A549 (cell line): ENCODE data around the gene KRTAP2-4. TPM values are rescaled to one million over a fixed set of nuclear protein-coding genes. Genes with fewer than 3 reads are reported as not detected.

Source experiments
- ATAC-seq, 2 experiments: fragments of 200-7000 bp in 1 of 2; fragments of >200 bp in 1 of 2; cut with Nextera tagmentation in 1 of 2; cut with Tn5 transposase in 1 of 2; 3 replicates each; pipeline versions ENCODE4 v1.8.0 to v1.9.1; 2018 to 2020; ENCODE audit warnings: mild to moderate bottlenecking in 1 of 2, moderate library complexity in 1 of 2
- CTCF ChIA-PET: fragments of 300-600 bp; sonication (Branson Sonifier 250); formaldehyde crosslinking; extraction: SDS; loops from one replicate; lab custom pipeline; 2021; ENCODE audit warnings: antibody characterized with exemption, inconsistent platforms; lab: Yijun Ruan, JAX
- POLR2A ChIA-PET: fragments of 350-600 bp; formaldehyde crosslinking; extraction: SDS; loops from one replicate; lab custom pipeline; 2021; ENCODE audit warnings: antibody characterized with exemption, inconsistent platforms; lab: Yijun Ruan, JAX
- DNase-seq, 2 experiments: peaks; one replicate each; pipeline versions ENCODE4 v3.0.0 to v3.0.0-alpha.2; 2011 to 2016; ENCODE audit warnings: low read depth in 1 of 2, low spot score in 1 of 2
- FAIRE-seq: peaks from 2 replicates; lab custom pipeline; 2011; peaks lifted over from hg19 to GRCh38; lab: Jason Lieb, UNC
- H3K27ac ChIP-seq, 2 experiments: fragments of >200 bp; sonication (Bioruptor Twin); formaldehyde crosslinking; 3 replicates each; pipeline ENCODE4 v1.5.1; 2016 to 2017
- H3K4me1 ChIP-seq: fragments of >200 bp; sonication (Bioruptor Twin); formaldehyde crosslinking; 3 replicates; pipeline ENCODE4 v1.6.1; 2016
- H3K4me2 ChIP-seq: fragments of >200 bp; sonication (Bioruptor Twin); formaldehyde crosslinking; 3 replicates; pipeline ENCODE4 v1.6.1; 2016
- H3K4me3 ChIP-seq: fragments of >200 bp; sonication (Bioruptor Twin); formaldehyde crosslinking; 3 replicates; pipeline ENCODE4 v1.5.1; 2016
- H3K9me3 ChIP-seq: fragments of >200 bp; sonication (Bioruptor Twin); formaldehyde crosslinking; 3 replicates; pipeline ENCODE4 v1.6.1; 2016
- CBX2 ChIP-seq: fragments of 200-600 bp; sonication (generic); IDR thresholded peaks from 2 replicates; pipeline ENCODE4 v1.6.1; 2016; ENCODE audit warnings: low read depth, mild to moderate bottlenecking, borderline replicate concordance
- CEBPB ChIP-seq, 2 experiments: fragments of >200 bp in 1 of 2; sonication (Bioruptor Twin) in 1 of 2; formaldehyde crosslinking in 1 of 2; IDR thresholded peaks; 2 replicates each; pipeline ENCODE4 v1.6.1; 2012 to 2016
- CHD4 ChIP-seq: fragments of 200-600 bp; sonication (generic); IDR thresholded peaks from 2 replicates; pipeline ENCODE4 v1.6.1; 2016; ENCODE audit warnings: antibody characterized with exemption, mild to moderate bottlenecking, borderline replicate concordance
- CTCF ChIP-seq: fragments of >200 bp; sonication (Bioruptor Twin); formaldehyde crosslinking; IDR thresholded peaks from 3 replicates; pipeline ENCODE4 v1.5.1; 2016
- FOSB ChIP-seq: fragments of 250-450 bp; sonication (Bioruptor Pico); IDR thresholded peaks from 2 replicates; pipeline ENCODE4 v1.5.0; 2020; ENCODE audit warnings: mild to moderate bottlenecking, moderate library complexity
- HDAC2 ChIP-seq: fragments of 200-600 bp; sonication (generic); IDR thresholded peaks from 2 replicates; pipeline ENCODE4 v1.6.1; 2016
- HEYL ChIP-seq: fragments of 250-450 bp; sonication (Bioruptor Pico); IDR thresholded peaks from 2 replicates; pipeline ENCODE4 v1.8.0; 2021; ENCODE audit warnings: mild to moderate bottlenecking, moderate library complexity
- JUN ChIP-seq, 2 experiments: fragments of >200 bp; sonication (Bioruptor Twin); formaldehyde crosslinking; IDR thresholded peaks; 2 replicates in 1 of 2; 3 replicates in 1 of 2; pipeline ENCODE4 v1.6.1; 2016 to 2017
- NFE2L2 ChIP-seq: fragments of 150-350 bp; conservative IDR thresholded peaks from 2 replicates; pipeline ENCODE4 v1.6.1; 2014; ENCODE audit warnings: low read length
- NR3C1 ChIP-seq: fragments of >200 bp; sonication (Bioruptor Twin); formaldehyde crosslinking; IDR thresholded peaks from 3 replicates; pipeline ENCODE4 v1.6.1; 2017
- POLR2A ChIP-seq: IDR thresholded peaks from 2 replicates; pipeline ENCODE4 v1.6.1; 2012; ENCODE audit warnings: mild to moderate bottlenecking, low read length
- RARB ChIP-seq: fragments of 250-450 bp; sonication (Bioruptor Pico); IDR thresholded peaks from 2 replicates; pipeline ENCODE4 v1.8.0; 2021; ENCODE audit warnings: mild to moderate bottlenecking, moderate library complexity
- RFX5 ChIP-seq: fragments of 450-650 bp; IDR thresholded peaks from 2 replicates; pipeline ENCODE4 v1.7.1; 2014; ENCODE audit warnings: antibody characterized with exemption, mild to moderate bottlenecking, moderate library complexity
- RNF2 ChIP-seq: fragments of 200-600 bp; sonication (generic); IDR thresholded peaks from 2 replicates; pipeline ENCODE4 v1.6.1; 2016; ENCODE audit warnings: low read depth, mild to moderate bottlenecking, antibody characterized with exemption, moderate library complexity, borderline replicate concordance
- TFCP2L1 ChIP-seq: fragments of 250-450 bp; sonication (Bioruptor Pico); IDR thresholded peaks from 2 replicates; pipeline ENCODE4 v1.5.0; 2021; ENCODE audit warnings: mild to moderate bottlenecking
- TP53 ChIP-seq: fragments of 250-450 bp; sonication (Bioruptor Pico); IDR thresholded peaks from 2 replicates; pipeline ENCODE4 v1.5.0; 2021; ENCODE audit warnings: mild to moderate bottlenecking, moderate library complexity
- ZC3H11A ChIP-seq: fragments of 450-650 bp; IDR thresholded peaks from 2 replicates; pipeline ENCODE4 v1.6.1; 2014; ENCODE audit warnings: antibody characterized with exemption, mild to moderate bottlenecking
- ZSCAN20 ChIP-seq: fragments of 250-450 bp; sonication (Bioruptor Pico); IDR thresholded peaks from 2 replicates; pipeline ENCODE4 v1.8.0; 2022; ENCODE audit warnings: mild to moderate bottlenecking, moderate library complexity
- WGBS: methylation state at CpG from one replicate; pipeline ENCODE4 v1.1.6; 2017; ENCODE audit errors: missing lambda C conversion rate; 5-methylcytosine and 5-hydroxymethylcytosine counted together
- polyA plus RNA-seq, 4 experiments: library from polyadenylated mRNA; depleted of rRNA in 3 of 4; stranded (reverse); fragments of >200 nt; fragmentation: RNase III in 1 of 4; extraction: RNeasy Plus Mini Kit Qiagen cat#74134 plus additional on column Dnase treatment in 1 of 4; gene quantifications; 2 replicates in 3 of 4; 3 replicates in 1 of 4; pipeline ENCODE4 v1.2.3, GENCODE V29; 2011 to 2017
- TF ChIP-seq, protein P1 (sequence below): IDR thresholded peaks from 2 replicates; pipeline ENCODE4 v1.6.1; 2012; ENCODE audit warnings: low read depth, borderline replicate concordance
- TF ChIP-seq, protein P2 (sequence below): fragments of 200-600 bp; sonication (generic); IDR thresholded peaks from 2 replicates; pipeline ENCODE4 v1.6.1; 2016; ENCODE audit warnings: antibody characterized with exemption, mild to moderate bottlenecking, moderate library complexity

Gene KRTAP2-4
- polyA plus RNA-seq, 2 of the 4 experiments (the other 2 are of a cell fraction) = not detected

DNA sequence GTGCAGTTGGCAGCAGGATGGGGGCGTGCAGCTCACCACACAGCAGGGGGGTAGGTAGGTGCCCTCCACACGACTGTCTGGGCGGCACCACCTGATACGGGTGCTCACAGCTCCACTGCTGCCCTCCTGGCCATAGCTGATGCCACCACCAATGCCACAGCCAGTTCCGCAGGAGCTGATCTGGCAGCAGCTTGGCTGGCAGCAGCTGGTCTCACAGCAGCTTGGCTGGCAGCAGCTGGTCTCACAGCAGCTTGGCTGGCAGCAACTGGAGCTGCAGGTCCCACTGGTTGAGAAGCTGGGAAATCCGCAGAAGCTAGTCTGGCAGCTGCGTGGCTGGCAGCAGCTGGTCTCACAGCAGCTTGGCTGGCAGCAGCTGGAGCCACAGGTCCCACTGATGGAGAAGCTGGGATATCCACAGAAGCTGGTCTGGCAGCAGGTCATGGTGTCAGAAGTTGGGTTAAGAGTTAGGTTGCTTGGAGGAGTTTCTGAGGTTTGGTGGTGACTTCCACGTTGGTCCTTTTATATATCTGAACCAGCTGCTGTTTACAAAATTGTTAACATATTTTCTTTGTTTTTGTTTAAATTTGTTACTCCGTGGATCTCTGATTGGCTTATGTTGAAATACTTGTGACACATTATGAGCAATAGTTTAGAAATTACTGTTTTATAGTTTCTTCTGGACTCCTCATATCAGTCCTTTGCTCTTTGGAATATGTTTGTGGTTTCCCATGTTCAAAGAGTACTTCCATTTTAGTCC, 38.8 kb downstream of the KRTAP2-4 start, which contains the start of gene KRTAP1-5:
KRTAP1-5 (minus strand) TSS at position 494 of the 757 bp plus-strand sequence; CDS start at position 441, 53 bp downstream.
- no peak within 1 kb of the TSS for H3K4me3 ChIP-seq
- POLR2A ChIA-PET = interaction anchor here (0.6 kb wide), 1 partner anchor 327 kb away, joined by 3 read pairs; no protein-coding TSS in a partner anchor
- CTCF ChIA-PET = interaction anchor here (2.0 kb wide), 1 partner anchor 522 kb away, joined by 5 read pairs; no protein-coding TSS in a partner anchor
- peaks cover 8% of the 10 kb centered on the region; the same call in 1 of the 3 replicates for H3K4me1 ChIP-seq
- WGBS = 56% methylated on average over 9 of the region's 9 CpGs
- H3K27ac ChIP-seq = no peak within 1 kb of the TSS
- DNase-seq (no peak), FAIRE-seq (no peak), ATAC-seq (0 out of 6 replicates have a peak, but pooled peaks of 1 of the 2 experiments have one; percentile 19)
- no peaks in the 10 kb centered on the region for H3K9me3 ChIP-seq
- no peak for TF ChIP-seq POLR2A
- no peak for TF ChIP-seq TP53 (CRISPR knock-in tag)
- no peak for TF ChIP-seq JUN (IDR thresholded peaks at IDR 0.05)
- no peak for TF ChIP-seq TFCP2L1 (CRISPR knock-in tag)
- no peak for TF ChIP-seq CTCF
- TF ChIP-seq, protein P1, sequence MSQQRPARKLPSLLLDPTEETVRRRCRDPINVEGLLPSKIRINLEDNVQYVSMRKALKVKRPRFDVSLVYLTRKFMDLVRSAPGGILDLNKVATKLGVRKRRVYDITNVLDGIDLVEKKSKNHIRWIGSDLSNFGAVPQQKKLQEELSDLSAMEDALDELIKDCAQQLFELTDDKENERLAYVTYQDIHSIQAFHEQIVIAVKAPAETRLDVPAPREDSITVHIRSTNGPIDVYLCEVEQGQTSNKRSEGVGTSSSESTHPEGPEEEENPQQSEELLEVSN = no peak
- TF ChIP-seq CEBPB (IDR thresholded peaks at IDR 0.05) = no peak
- TF ChIP-seq CHD4 = no peak
- no peak within 1 kb of the TSS for H3K4me2 ChIP-seq

DNA sequence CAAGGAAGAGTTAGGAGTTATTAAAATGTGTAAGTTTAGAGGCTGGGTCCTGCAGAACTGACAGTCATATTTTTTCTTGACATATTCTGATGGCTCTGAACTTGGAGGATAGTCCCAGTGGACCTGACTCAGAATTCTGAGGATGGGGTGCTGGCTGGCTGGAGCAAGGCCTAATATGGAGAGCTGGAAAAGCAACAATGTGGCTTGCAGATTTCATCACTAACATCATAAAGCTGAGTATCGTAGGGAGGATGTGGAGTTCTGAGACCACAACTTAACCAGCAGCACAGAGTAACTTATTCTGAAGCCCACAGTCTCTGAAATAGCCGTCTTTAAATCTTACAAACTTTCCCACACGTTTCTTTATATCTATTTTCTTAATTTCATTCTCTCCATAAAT, 41.0 kb downstream of the KRTAP2-4 start:
- ATAC-seq (no peak), DNase-seq (no peak), FAIRE-seq (no peak)
- H3K27ac ChIP-seq = no peak overlapping the region
- 64% methylated on average over 3 of the region's 3 CpGs for WGBS
- H3K4me2 ChIP-seq = no peak overlapping the region
- ChIA-PET CTCF (interaction anchor here (1.0 to 2.9 kb wide), 3 partner anchors 16 to 524 kb away, joined by 3 to 6 read pairs (median 5); partner anchors contain the start of gene KRTAP1-1), POLR2A (no interaction called here)
- no peak for TF ChIP-seq ZC3H11A
- no peak for TF ChIP-seq CBX2
- no peak for TF ChIP-seq RARB (CRISPR knock-in tag)
- no peak for TF ChIP-seq CHD4
- no peak for TF ChIP-seq HDAC2
- no peak for TF ChIP-seq ZSCAN20 (CRISPR knock-in tag)
- TF ChIP-seq RFX5 = no peak
- no peak for TF ChIP-seq FOSB (CRISPR knock-in tag)
- TF ChIP-seq, protein P2, sequence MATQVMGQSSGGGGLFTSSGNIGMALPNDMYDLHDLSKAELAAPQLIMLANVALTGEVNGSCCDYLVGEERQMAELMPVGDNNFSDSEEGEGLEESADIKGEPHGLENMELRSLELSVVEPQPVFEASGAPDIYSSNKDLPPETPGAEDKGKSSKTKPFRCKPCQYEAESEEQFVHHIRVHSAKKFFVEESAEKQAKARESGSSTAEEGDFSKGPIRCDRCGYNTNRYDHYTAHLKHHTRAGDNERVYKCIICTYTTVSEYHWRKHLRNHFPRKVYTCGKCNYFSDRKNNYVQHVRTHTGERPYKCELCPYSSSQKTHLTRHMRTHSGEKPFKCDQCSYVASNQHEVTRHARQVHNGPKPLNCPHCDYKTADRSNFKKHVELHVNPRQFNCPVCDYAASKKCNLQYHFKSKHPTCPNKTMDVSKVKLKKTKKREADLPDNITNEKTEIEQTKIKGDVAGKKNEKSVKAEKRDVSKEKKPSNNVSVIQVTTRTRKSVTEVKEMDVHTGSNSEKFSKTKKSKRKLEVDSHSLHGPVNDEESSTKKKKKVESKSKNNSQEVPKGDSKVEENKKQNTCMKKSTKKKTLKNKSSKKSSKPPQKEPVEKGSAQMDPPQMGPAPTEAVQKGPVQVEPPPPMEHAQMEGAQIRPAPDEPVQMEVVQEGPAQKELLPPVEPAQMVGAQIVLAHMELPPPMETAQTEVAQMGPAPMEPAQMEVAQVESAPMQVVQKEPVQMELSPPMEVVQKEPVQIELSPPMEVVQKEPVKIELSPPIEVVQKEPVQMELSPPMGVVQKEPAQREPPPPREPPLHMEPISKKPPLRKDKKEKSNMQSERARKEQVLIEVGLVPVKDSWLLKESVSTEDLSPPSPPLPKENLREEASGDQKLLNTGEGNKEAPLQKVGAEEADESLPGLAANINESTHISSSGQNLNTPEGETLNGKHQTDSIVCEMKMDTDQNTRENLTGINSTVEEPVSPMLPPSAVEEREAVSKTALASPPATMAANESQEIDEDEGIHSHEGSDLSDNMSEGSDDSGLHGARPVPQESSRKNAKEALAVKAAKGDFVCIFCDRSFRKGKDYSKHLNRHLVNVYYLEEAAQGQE = no peak
- TF ChIP-seq, protein P1 = no peak
- TF ChIP-seq NR3C1 = no peak
- no peak for TF ChIP-seq RNF2
- no peak for TF ChIP-seq HEYL
- TF ChIP-seq NFE2L2 = no peak
- H3K4me1 ChIP-seq = peaks cover 17% of the 10 kb centered on the region; the same call in 2 of the 3 replicates
- no peaks in the 10 kb centered on the region for H3K9me3 ChIP-seq
- no peak overlapping the region for H3K4me3 ChIP-seq
